Activated CD8-positive, alpha-beta memory T cell treated with anti-CD3 and anti-CD28 coated beads for 36 hours (primary cell): ENCODE data around the gene ARHGAP8. TPM values are rescaled to one million over a fixed set of nuclear protein-coding genes. Genes with fewer than 3 reads are reported as not detected.

Experiments used
- CTCF ChIA-PET: fragments of 350-600 bp; sonication (Branson Sonifier 250); formaldehyde crosslinking; loops from one replicate; lab custom pipeline; 2021; ENCODE audit warnings: antibody characterized with exemption; lab: Charles Lee
- POLR2A ChIA-PET: fragments of 350-600 bp; sonication (Branson Sonifier 250); formaldehyde crosslinking; loops from one replicate; lab custom pipeline; 2021; ENCODE audit warnings: antibody characterized with exemption; lab: Charles Lee
- total RNA-seq, 2 experiments: library from RNA; stranded (reverse); gene quantifications; one replicate each; pipeline ENCODE4 v1.2.3, GENCODE V29; 2021

Gene ARHGAP8
- total RNA-seq, result 1 to 10 TPM in 1 of 2 experiments, under 1 TPM in 1; 0.82 to 1.1 TPM

DNA sequence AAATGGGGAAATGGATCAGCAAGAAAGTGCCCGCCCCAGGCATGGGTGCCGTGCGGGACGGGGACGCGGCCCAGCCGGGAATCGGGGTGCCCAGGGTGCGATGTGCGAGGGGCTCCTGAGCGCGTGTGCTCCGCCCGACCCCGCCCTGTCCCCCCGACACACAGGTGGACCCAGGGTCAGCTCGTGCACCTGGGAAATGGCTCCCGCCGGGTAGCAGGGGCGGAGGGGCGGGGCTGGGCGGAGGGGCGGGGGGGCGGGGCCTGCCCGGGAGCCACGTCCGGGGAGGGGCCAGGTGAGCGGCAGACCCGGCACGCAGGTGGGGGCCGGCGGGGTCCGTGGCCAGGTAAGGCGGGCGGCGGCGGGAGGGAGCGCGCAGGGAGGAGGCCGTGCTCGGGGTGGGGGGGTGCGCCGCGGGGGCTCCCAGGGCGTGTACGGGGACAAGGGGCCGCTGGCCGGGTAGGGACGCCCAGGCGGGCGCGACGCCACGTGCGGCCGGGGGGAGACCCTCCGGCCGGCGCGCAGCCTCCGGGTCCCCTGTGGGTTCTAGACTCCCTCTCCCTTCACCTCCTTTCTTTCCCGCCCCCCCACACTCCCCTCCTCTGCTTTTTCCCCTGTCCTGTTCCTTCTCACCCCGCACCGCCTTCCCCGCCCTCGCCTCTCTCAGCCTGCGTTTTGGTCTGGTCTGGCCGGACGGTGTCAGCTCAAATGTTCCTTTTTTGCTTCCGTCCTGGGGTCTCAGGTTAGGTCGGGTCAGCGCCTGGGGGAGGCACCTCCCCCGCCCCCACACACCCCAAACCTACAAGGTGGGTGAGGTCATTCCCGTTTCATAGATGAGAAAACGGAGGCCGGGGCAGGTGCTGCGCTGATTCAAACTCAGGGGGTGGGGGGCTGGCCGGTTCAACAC is at the start of gene ARHGAP8:
ARHGAP8 (plus strand) TSS at position 291 of the 904 bp plus-strand sequence. CDS start 33,953 bp downstream, outside the sequence.
- ChIA-PET CTCF (no interaction called here), POLR2A (no interaction called here)

DNA sequence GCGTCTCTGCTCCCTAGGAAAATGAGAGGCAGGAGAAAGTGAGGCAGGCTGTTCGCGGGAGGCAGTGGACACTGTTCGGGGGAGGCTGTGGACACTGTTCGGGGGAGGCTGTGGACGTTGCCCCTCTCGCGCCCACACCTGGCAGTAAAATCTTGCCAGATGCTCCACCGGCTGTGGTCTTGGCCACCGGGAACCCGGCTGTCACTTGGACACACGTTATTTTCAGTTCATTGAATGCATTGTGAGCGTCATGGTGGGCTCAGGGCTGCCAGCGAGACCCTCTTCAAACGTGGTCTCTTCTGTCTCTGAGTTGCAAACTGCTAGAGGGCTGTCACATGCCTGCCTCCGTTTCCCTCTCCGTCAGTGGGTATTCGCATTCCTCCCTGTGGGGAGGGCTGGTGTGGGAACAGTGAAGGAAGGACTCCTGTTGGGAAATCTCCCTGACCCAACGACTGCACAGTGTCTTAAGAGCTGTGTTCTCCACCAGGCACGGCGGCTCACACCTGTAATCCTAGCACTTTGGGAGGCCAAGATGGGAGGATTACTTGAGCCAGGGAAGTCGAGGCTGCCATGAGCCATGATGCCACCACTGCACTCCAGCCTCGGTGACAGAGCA is 49.0 kb upstream of the ARHGAP8 start:
- ChIA-PET POLR2A (no interaction called here), CTCF (interaction anchor here (0.7 to 1.6 kb wide), 2 partner anchors 13 to 18 kb away, joined by 3 read pairs; no protein-coding TSS in a partner anchor)

DNA sequence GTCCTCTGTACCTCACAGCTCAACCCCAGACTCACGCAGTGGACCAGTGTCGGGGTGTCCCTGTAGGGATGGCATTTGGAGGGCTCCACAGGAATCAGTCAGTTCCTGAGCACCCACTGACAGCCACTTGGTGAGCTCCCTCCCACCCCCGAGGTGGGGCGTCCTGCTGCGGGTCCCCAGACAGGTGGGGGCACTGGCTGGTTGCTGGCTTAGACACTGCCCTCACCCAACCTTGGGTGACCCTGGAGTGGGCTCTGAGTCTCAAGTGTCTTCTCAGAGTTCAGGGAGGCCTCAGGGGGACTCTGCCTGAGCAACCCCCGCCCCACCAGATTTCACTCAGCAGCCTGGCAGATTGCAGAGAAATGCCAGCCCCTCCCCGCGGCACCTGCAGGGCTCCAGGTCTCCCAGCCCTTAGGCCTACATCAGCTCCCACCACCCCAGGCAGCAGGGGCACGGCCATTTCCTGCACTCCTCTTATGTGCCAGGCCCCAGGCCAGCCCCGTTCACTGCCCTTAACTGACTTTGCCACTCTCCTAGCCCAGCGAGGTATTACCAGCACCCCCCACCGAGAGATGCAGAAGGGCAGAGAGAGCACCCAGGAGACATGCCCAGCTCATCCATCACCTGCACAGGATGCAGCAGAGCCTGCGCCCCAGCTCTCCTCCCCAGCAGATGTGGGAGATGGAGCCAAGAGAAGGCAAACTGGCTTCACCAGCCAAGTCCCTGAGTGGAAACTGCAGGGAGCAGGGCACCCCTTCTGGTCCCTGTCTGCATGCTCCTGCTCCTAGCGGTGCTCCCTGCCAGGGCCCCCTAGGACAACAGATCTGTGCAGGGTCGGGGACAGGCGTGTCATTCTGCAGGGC is 48.0 kb upstream of the ARHGAP8 start:
- POLR2A ChIA-PET, result interaction anchor here (0.6 kb wide), 1 partner anchor 1551 kb away, joined by 3 read pairs; no protein-coding TSS in a partner anchor
- CTCF ChIA-PET, result interaction anchor here (1.6 kb wide), 2 partner anchors 8 to 12 kb away, joined by 3 to 4 read pairs; no protein-coding TSS in a partner anchor

DNA sequence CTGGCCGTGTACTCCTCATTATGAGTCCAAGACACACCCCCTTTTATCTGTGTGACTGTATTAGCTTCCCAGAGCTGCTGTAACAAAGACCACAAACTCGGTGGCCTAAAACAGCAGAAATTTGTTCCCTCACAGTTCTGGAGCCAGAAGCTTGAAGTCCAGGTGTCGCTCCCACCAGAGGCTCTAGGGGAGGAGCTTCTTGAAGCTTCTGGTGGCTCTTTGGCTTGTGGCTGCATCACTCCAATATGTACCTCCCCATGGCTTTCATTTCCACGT is 47.4 kb upstream of the ARHGAP8 start:
- ChIA-PET POLR2A (interaction anchor here (0.6 kb wide), 1 partner anchor 1551 kb away, joined by 3 read pairs; no protein-coding TSS in a partner anchor), CTCF (interaction anchor here (1.6 kb wide), 1 partner anchor 8 kb away, joined by 4 read pairs; no protein-coding TSS in a partner anchor)

DNA sequence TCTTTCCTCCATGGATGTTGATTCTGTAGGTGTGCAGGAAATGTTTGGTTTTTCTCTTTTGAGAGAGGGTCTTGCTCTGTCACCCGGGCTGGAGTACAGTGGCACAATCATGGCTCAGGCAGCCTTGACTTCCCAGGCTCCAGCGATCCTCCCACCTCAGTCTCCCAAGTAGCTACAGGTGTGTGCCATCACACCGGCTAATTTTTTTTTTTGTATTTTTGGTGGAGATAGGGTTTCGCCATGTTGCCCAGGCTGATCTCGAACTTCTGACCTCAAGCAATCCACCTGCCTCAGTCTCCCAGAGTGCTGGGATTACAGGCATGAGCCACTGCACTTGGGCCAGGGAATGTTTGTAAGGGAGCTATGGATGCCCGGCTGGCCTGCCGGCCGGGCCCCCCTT is 45.9 kb upstream of the ARHGAP8 start:
- POLR2A ChIA-PET, result no interaction called here
- CTCF ChIA-PET, result interaction anchor here (1.3 kb wide), 1 partner anchor 30 kb away, joined by 4 read pairs; no protein-coding TSS in a partner anchor

DNA sequence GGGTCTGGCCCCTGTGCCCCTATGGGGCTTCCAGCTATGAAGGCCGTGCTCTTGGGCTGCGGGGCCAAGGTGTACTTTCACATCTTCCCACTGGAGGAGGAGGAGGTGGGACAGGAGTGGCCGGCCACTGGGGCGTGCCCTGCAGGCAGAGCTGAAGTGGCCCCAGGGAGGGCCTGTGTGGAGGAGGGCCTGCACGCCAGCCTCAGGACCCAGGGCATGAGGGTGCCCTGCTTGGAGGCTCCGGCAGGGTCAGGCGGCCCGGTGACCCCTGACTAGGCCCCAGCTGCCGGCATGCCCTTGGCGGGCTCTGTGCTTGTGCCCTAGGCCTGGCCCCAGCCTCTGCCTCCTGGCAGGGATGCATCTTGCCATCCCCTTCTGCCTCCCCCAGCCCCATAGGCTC is 45.2 kb upstream of the ARHGAP8 start:
- CTCF ChIA-PET, result interaction anchor here (1.9 kb wide), 1 partner anchor 28 kb away, joined by 5 read pairs; no protein-coding TSS in a partner anchor
- POLR2A ChIA-PET, result no interaction called here

DNA sequence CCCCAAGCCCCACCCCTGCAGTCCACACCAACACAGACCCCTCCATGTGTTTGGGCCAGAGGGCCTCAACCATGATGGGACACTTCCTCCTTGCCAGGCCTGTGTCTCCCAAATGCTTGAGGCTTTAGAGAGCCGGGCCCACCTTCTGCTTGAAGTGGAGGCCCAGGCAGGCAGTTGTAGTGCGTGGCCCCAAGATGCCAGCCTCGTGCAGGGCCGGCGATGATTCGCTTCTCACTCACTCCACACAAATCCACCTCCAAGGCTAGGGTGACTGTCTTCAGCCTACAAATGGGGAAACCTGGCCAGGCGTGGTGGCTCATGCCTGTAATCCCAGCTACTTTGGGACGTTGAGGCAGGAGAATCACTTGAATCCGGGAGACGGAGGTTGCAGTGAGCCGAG is 44.6 kb upstream of the ARHGAP8 start:
- ChIA-PET CTCF (interaction anchor here (1.9 kb wide), 1 partner anchor 28 kb away, joined by 5 read pairs; no protein-coding TSS in a partner anchor), POLR2A (no interaction called here)

DNA sequence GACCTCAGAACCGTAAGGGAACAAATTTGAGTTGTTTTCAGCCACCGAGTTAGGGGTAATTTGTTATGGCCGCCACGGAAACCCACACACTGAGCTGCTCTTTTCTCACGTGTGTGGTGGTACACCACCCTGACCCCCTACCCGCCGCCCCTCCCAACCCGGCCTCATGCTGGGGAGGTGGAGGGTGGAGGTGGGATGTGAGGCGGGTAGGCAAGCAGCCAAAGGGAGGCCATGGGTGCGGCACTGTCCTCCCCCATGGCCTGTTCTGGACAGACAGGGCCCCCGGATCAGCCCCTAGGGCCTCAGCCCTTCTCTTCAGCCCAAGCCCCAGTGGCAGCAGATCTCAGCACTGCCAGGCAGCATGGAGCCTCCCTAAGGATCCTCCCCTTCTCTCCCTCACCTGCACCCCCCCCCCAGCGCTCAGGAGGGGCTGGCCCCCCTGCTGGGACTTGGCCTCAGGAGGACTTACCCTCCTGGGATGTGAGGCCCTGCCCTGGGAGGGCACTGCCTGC is 42.4 kb upstream of the ARHGAP8 start:
- POLR2A ChIA-PET, result no interaction called here
- CTCF ChIA-PET, result interaction anchor here (1.8 kb wide), 1 partner anchor 12 kb away, joined by 6 read pairs; no protein-coding TSS in a partner anchor

DNA sequence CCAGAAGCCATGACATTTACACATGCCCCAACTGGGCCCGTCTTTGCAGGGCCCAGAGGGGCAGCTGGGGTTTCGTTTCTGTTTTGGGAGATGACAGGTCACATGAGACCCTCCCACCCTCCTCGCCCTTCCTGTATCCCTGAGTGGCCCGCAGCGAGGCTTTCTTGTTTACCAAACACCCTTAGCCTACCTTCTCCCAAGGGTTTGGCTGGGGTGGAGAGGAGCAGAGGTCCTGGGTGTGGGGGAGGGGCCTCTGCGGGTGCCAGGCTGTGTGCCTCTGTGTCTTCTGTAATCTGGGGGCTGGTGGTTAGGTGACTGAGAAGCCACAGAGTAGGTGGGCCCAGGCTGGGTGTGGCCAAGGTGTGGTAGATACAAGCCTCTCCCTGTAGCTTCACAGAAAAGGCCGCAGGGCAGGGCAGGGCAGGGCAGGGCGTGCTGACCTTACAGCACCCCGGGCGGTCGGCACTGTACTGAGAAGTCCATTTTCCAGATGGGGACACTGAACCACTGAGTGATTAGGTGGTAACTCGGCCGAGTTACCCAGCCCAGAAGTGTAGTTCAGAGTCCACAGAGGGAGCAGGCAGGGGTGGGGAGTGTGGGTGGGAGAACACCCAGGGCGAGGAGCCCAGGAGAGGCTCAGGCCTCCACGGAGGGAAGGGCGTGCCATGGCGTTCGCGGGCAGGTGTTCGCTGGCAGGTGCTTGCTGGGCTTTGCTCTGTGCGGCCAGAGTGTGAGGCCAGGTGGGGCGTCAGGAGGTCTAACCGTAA is 41.7 kb upstream of the ARHGAP8 start:
- CTCF ChIA-PET, result interaction anchor here (1.8 kb wide), 1 partner anchor 13 kb away, joined by 6 read pairs; no protein-coding TSS in a partner anchor
- POLR2A ChIA-PET, result no interaction called here

DNA sequence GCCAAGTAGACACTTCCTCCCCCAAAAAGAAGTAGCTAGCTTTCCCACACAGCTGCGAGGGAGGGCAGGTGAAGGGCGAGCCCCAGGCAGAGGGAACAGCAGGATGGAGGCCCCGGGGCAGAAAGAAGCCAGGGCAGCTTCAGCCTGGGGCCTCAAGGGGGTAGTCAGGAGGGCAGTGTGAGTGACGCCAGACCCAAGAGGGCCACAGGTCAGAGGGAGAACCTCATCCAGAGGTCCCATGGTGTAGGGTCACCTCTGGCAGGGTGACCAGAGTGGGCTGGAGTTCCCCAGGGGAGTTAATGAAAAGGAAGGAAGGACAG is 41.2 kb upstream of the ARHGAP8 start:
- ChIA-PET CTCF (interaction anchor here (1.8 kb wide), 1 partner anchor 13 kb away, joined by 6 read pairs; no protein-coding TSS in a partner anchor), POLR2A (no interaction called here)

DNA sequence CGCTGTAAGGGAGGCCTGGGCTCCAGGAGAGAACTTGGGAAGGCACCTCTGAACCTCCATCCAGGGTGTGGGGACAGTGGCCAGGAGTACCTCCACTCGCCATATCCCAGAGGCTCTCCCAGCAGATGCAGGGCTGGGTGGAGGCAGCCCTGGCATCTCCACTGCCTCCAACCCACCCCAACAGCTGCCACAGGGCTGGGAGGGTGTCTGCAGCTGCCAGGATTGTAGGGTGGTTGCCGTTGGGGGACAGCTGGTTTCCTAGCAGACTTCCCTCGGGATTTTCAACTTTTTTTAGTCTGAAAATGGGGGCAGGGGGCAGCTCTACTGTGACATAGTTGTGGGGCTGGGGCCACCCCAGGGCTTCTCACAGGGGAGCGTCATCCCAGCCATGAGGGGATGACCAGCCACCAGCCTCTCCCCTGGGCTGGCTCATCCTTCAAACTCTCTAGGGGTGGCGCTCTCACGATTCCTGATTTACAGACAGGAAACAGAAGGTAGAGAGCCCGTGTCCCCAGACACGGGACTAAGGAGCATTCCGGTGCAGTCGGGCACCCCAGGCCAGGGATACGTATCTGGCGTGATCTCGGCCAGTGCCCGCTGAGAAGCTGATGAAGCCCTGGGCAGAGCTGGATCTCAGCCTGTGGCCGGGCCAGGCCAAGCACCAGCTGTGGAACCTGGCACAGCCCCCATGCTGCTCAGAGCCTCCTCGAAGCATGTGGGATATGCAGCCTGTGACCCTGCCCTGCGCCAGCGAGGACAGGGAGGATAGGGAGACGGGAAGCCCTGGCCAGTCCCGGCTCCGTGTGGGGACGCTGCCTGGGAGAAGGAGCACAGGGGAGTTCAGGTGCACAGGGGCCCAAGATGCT is 40.5 kb upstream of the ARHGAP8 start:
- ChIA-PET POLR2A (no interaction called here), CTCF (interaction anchor here (1.3 kb wide), 1 partner anchor 27 kb away, joined by 3 read pairs; no protein-coding TSS in a partner anchor)

DNA sequence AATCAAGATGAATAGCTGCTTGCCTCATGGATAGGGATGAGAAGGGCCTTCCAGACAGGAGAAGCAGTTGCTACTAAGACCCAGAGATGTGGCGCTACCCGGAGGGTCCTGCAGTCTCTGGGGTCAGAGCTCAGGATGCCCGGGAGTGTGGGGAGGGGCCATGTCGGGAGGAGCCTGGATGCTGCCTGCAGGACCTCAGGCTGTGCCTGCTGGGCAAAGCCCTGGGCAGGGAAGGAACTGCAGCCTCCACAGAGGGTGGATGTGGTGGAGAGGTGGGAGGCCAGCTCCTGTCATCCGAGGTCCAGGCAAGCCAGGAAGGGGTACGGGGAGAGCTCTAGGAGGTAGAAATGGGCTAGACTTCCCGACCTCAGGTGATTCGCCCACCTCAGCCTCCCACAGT is 39.4 kb upstream of the ARHGAP8 start:
- POLR2A ChIA-PET, result no interaction called here
- CTCF ChIA-PET, result interaction anchor here (1.3 kb wide), 1 partner anchor 28 kb away, joined by 3 read pairs; no protein-coding TSS in a partner anchor

DNA sequence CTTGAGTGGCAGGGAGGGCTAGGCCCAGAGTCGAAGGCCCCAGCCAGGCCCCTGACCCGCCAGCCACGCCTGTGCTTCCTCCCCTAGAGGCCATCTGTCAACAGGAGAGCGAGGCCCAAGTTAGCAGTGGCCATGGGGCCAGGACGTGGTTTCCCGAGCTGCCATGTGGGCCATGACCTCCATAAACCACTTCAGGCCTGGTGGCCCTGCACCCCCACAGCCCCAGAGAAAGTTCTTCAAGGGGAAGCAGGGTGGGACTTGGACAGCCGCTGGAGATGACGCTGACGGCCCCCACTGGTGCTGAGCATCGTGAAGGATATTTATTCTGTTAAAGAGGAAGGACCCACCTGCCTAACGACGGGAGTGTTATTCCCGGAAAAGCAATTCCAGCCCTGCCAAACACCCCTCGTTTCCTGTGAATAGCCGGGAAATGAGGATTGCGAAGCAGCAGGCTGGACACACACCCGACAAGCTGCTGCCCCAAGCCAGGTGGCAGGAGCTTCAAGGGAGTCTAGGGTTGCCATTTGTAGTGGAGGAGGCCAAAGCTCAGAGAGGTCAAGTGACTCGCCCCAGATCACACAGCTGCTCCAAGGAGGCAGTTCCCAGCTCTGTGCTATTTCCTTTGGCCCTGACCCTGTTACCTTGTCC is 37.5 kb upstream of the ARHGAP8 start:
- CTCF ChIA-PET, result interaction anchor here (1.0 kb wide), 1 partner anchor 17 kb away, joined by 3 read pairs; no protein-coding TSS in a partner anchor
- POLR2A ChIA-PET, result no interaction called here

DNA sequence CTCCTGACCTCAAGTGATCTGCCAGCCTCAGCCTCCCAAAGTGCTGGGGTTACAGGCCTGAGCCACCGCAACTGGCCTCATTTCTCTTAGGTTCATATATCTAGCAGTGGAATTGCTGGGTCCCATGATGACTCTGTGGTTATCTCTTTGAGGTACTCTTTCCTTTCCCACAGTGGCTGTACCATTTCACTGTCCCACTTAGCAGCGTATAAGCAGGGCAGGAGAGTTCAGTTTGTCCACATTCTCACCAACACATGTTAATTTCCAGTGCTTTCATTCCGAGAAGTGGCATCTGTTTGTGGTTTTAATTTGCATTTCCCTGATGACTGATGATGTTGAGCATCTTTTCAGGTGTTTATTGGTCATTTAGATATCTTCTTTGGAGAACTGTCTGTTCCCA is 34.0 kb upstream of the ARHGAP8 start:
- ChIA-PET CTCF (interaction anchor here (0.7 to 1.1 kb wide), 3 partner anchors 9 to 26 kb away, joined by 3 to 4 read pairs (median 3); no protein-coding TSS in a partner anchor), POLR2A (interaction anchor here (0.7 kb wide), 1 partner anchor 1530 kb away, joined by 4 read pairs; no protein-coding TSS in a partner anchor)

DNA sequence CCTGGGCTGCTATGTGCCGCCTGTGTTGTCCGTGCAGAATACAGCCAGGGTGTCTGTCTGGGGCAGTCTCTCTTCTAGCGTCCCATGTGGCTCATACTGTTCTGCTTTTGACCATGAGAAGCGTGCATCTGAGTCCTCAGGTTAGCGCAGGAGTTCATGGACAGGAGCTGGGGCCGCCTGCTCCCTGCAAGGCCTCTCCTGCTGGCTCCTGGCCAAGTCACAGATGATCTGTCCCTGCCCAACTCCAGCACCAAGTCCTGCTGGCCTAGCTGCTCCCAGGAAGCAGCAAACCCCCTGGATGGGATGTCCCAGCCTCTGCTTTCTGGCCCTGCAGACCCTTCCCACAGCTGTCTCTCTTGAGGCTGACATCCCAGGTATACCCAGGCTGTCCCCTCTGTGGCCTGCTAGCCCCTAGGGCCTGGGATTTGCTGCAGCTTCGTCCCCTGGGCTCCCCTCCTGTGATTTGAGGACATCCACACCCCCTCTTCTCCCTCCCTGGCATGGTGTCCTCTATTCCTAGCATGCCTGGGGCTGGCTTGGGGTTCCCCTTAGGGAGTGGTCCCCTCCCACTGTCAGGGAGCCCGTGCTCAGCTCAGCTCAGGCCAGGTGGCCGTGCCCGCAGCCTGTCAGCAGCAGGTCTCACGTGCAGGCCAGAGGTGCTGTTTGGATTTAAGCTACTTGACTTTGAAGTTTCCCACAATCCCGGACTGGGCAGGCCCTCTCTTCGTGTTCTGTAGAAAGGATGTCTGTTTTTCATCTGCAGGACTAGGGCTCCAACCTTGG is 32.6 kb upstream of the ARHGAP8 start:
- ChIA-PET POLR2A (no interaction called here), CTCF (interaction anchor here (1.1 to 1.4 kb wide), 2 partner anchors 8 to 15 kb away, joined by 3 to 4 read pairs; no protein-coding TSS in a partner anchor)

DNA sequence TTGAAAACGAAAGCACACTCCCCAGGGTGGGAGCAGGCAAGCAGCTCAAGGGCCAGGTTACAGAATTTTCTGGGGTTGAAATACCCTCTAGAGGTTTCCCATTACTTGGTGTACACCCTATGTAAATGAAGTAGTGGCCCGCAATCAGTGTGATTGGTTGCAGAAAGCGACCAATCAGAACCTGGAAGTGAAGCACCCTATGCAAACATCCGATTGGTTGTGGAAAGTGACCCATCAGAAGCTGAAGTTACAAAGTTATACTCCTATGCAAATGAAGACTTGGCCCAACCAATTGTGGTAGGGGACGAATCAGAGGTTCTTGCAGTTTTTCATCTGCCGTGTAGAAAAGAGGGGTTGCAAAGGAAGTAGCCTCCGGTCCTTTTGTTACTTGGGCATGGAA is 31.2 kb upstream of the ARHGAP8 start:
- CTCF ChIA-PET, result interaction anchor here (0.7 to 1.4 kb wide), 2 partner anchors 14 to 727 kb away, joined by 3 read pairs; no protein-coding TSS in a partner anchor

More for the DNA sequence above, 31.2 kb upstream of the ARHGAP8 start:
- POLR2A ChIA-PET, result no interaction called here
